ENCODE data around the gene CELF1. TPM values are rescaled to one million over a fixed set of nuclear protein-coding genes. Genes with fewer than 3 reads are reported as not detected.

Gene CELF1
- total and polyA plus RNA-seq, 2 of the 13 experiments (the other 11 are each of a cell fraction or from before 2014, with no cell fraction given): 69.0 to 80.1 TPM

GRCh38 chr11:47451990-47452389 lies 100.9 kb downstream of the CELF1 start:
- in situ Hi-C loops (cut with HindIII; ENCODE audit: extremely low pct_ligation_motif_present, low pct_unique_long_range_greater_than_20kb) (loop anchor here (10.0 kb wide), 1 partner anchor 77 kb away; the partner anchor contains the start of gene SPI1), intact Hi-C loops (cut with micrococcal nuclease; ENCODE audit: unreplicated experiment) (loop anchor here (10.0 kb wide), 1 partner anchor 403 kb away; no protein-coding TSS in a partner anchor)
- no peaks in the 10 kb centered on the region for H3K27me3 ChIP-seq (ENCODE audit: control insufficient read depth in 1 of 2, insufficient read depth in 2 of 2, low read length in 2 of 2)
- TF ChIP-seq LCORL (IDR thresholded peaks at IDR 0.05) (no peak), LCORL (CRISPR knock-in tag; IDR thresholded peaks at IDR 0.05) (no peak), NFE2L2 (IDR thresholded peaks at IDR 0.05; ENCODE audit: low read length) (peak; percentile 22; the same call in 1 of the 2 replicates), ZBTB39 (CRISPR knock-in tag; IDR thresholded peaks at IDR 0.05) (no peak), MAFK (conservative IDR thresholded peaks at IDR 0.05 in 1 of 2, IDR thresholded peaks at IDR 0.05 in 1 of 2; ENCODE audit: low read length in 2 of 2) (peak; percentile 73 to 76), MAFF (IDR thresholded peaks at IDR 0.05; ENCODE audit: low read depth, low read length) (peak; percentile 66)
- no peak for FAIRE-seq
- POLR2A ChIA-PET: no interaction called here
- H2AFZ ChIP-seq (ENCODE audit: low read length): no peak overlapping the region
- DNase-seq (ENCODE audit: low spot score): no peak
- no peaks in the 10 kb centered on the region for H3K36me3 ChIP-seq (replicated peaks in 1 of 2; ENCODE audit: control insufficient read depth in 1 of 2, insufficient read depth in 2 of 2, low read length in 2 of 2)
- CTCF ChIA-PET (ENCODE audit: low intra/inter-chr PET ratio, low total read pairs): no interaction called here
- ATAC-seq: no peak
- 94% methylated on average over 4 of the region's 4 CpGs for WGBS (ENCODE audit: low lambda C conversion rate)
- peaks cover 27% of the 10 kb centered on the region for H3K4me1 ChIP-seq (ENCODE audit: insufficient read depth, low read length)
- H3K79me2 ChIP-seq (ENCODE audit: insufficient read depth, low read length): no peaks in the 10 kb centered on the region
- H3K9ac ChIP-seq (ENCODE audit: insufficient read depth, low read depth, low read length): no peak overlapping the region
- H3K9me3 ChIP-seq (ENCODE audit: low read length): no peaks in the 10 kb centered on the region
- H3K4me3 ChIP-seq (replicated peaks in 1 of 3; ENCODE audit: insufficient read depth in 1 of 3, low read depth in 2 of 3, low read length in 3 of 3): no peak overlapping the region
- H3K4me2 ChIP-seq (ENCODE audit: low read depth, low read length): no peak overlapping the region
- BruUV-seq (replicated peaks): no TSS peak
- H4K20me1 ChIP-seq (ENCODE audit: insufficient read depth, low read length): no peaks in the 10 kb centered on the region
- no peak overlapping the region for H3K27ac ChIP-seq (ENCODE audit: extremely low read length, insufficient read depth, low read length)

GRCh38 chr11:47451436-47451835 lies 101.5 kb downstream of the CELF1 start:
- in situ Hi-C loops (cut with HindIII; ENCODE audit: extremely low pct_ligation_motif_present, low pct_unique_long_range_greater_than_20kb) (loop anchor here (10.0 kb wide), 1 partner anchor 77 kb away; the partner anchor contains the start of gene SPI1), intact Hi-C loops (cut with micrococcal nuclease; ENCODE audit: unreplicated experiment) (loop anchor here (10.0 kb wide), 1 partner anchor 403 kb away; no protein-coding TSS in a partner anchor)
- Histone ChIP-seq H4K20me1 (ENCODE audit: insufficient read depth, low read length) (no peaks in the 10 kb centered on the region), H3K27me3 (ENCODE audit: control insufficient read depth in 1 of 2, insufficient read depth in 2 of 2, low read length in 2 of 2) (no peaks in the 10 kb centered on the region), H3K4me3 (replicated peaks in 1 of 3; ENCODE audit: insufficient read depth in 1 of 3, low read depth in 2 of 3, low read length in 3 of 3) (no peak overlapping the region), H3K9ac (ENCODE audit: insufficient read depth, low read depth, low read length) (no peak overlapping the region), H3K36me3 (replicated peaks in 1 of 2; ENCODE audit: control insufficient read depth in 1 of 2, insufficient read depth in 2 of 2, low read length in 2 of 2) (no peaks in the 10 kb centered on the region), H3K4me2 (ENCODE audit: low read depth, low read length) (no peak overlapping the region), H2AFZ (ENCODE audit: low read length) (no peak overlapping the region), H3K4me1 (ENCODE audit: insufficient read depth, low read length) (peaks cover 29% of the 10 kb centered on the region), H3K27ac (ENCODE audit: extremely low read length, insufficient read depth, low read length) (no peak overlapping the region), H3K9me3 (ENCODE audit: low read length) (no peaks in the 10 kb centered on the region), H3K79me2 (ENCODE audit: insufficient read depth, low read length) (no peaks in the 10 kb centered on the region)
- 98% methylated on average over 4 of the region's 4 CpGs for WGBS (ENCODE audit: low lambda C conversion rate)
- FAIRE-seq (no peak), ATAC-seq (no peak), DNase-seq (ENCODE audit: low spot score) (no peak)
- ChIA-PET CTCF (ENCODE audit: low intra/inter-chr PET ratio, low total read pairs) (no interaction called here), POLR2A (no interaction called here)
- no TSS peak for BruUV-seq (replicated peaks)
- TF ChIP-seq MAFK (conservative IDR thresholded peaks at IDR 0.05 in 1 of 2, IDR thresholded peaks at IDR 0.05 in 1 of 2; ENCODE audit: low read length in 2 of 2) (peak; percentile 89 to 95), MAFF (IDR thresholded peaks at IDR 0.05; ENCODE audit: low read depth, low read length) (peak; percentile 93), HIVEP1 (CRISPR knock-in tag; IDR thresholded peaks at IDR 0.05) (no peak), ZBTB26 (CRISPR knock-in tag; IDR thresholded peaks at IDR 0.05; ENCODE audit: borderline replicate concordance) (no peak), SALL1 (CRISPR knock-in tag; IDR thresholded peaks at IDR 0.05) (no peak)
